ENCODE data around the gene CLBA1. TPM values are rescaled to one million over a fixed set of nuclear protein-coding genes. Genes with fewer than 3 reads are reported as not detected.

CLBA1 gene
- total RNA-seq, 1 donor from 2014 or later: 10.2 TPM

DNA sequence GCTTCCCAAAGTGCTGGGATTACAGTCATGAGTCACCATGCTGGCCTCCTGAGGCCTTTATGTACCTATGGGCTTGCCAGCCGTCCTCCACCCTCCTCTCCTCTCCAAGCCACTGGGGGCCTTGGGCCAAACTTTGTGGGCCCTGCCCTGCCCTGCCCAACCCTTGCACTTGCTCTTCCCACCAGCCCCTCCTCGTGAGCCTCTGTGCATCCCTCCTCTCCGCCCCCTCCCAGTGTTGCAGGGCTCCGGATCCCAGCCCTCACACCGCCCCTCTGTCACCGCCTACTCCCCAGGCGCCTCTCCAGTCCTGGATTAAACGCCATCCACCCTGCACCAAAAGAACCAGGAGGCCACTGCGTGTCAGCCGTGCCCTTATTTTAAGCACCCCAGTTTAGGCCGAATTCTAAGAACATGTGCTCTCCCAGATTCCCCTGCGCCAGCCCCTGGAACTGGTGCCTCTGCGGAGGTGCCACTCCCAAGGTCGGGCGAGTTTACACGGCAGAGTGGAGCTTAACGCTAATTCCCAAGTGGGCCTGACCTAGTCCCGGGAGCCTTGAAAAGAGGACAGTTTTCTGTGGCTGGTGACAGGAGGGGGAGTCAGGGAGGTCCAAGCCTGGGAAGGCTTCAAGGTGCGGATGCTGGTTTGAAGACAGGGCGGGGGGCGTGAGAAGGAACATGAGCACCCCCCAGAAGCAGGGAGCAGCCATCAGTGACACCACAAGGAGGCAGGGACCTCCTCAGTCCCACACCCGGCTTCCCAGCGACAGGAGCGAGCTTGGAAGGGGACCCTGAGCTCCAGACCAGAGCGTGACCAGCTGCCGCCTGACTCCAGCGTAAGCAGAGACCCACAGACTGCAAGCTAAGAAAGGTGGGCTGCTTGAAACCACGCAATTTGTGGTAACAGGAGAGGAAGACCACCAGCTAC, 56.5 kb downstream of the CLBA1 start:
- no peak overlapping the region for H3K4me3 Mint-ChIP-seq
- H3K36me3 Mint-ChIP-seq: no peaks in the 10 kb centered on the region
- H3K27me3 Mint-ChIP-seq (ENCODE audit: low read depth): peaks cover 20% of the 10 kb centered on the region
- H3K4me1 Mint-ChIP-seq: peaks cover 9% of the 10 kb centered on the region
- H3K27ac Mint-ChIP-seq: no peak overlapping the region
- TF ChIP-seq, protein P1, sequence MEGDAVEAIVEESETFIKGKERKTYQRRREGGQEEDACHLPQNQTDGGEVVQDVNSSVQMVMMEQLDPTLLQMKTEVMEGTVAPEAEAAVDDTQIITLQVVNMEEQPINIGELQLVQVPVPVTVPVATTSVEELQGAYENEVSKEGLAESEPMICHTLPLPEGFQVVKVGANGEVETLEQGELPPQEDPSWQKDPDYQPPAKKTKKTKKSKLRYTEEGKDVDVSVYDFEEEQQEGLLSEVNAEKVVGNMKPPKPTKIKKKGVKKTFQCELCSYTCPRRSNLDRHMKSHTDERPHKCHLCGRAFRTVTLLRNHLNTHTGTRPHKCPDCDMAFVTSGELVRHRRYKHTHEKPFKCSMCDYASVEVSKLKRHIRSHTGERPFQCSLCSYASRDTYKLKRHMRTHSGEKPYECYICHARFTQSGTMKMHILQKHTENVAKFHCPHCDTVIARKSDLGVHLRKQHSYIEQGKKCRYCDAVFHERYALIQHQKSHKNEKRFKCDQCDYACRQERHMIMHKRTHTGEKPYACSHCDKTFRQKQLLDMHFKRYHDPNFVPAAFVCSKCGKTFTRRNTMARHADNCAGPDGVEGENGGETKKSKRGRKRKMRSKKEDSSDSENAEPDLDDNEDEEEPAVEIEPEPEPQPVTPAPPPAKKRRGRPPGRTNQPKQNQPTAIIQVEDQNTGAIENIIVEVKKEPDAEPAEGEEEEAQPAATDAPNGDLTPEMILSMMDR (IDR thresholded peaks at IDR 0.05; ENCODE audit: unreplicated experiment): no peak
- DNase-seq (ENCODE audit: low spot score in 2 of 2, unreplicated experiment in 2 of 2): no peak
- no peaks in the 10 kb centered on the region for H3K9me3 Mint-ChIP-seq

DNA sequence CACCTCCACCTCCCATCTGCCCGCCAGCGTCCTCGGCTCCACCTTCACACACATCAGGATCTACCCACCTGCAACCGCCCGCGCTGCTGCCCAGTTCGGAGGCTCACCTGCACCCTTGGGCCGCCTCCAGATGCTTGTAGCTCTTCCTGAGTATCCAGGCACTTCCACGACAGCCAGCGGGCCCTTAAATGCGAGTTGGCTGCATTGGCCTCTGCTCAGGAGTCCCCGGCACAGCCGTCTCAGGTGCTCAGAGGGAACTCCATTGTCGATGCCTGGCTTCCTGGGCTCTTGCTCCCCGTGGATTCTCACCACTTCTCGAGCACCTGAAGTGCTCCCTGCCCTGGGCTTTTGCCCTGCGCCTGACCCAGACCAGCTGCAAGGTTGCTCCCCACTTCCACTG, 57.2 kb downstream of the CLBA1 start:
- Mint-ChIP-seq H3K9me3 (no peaks in the 10 kb centered on the region), H3K4me1 (peaks cover 9% of the 10 kb centered on the region), H3K4me3 (no peak overlapping the region), H3K27me3 (ENCODE audit: low read depth) (peaks cover 20% of the 10 kb centered on the region), H3K36me3 (no peaks in the 10 kb centered on the region), H3K27ac (no peak overlapping the region)
- DNase-seq (ENCODE audit: low spot score in 2 of 2, unreplicated experiment in 2 of 2): no peak
- TF ChIP-seq, protein P1 (IDR thresholded peaks at IDR 0.05; ENCODE audit: unreplicated experiment): no peak

DNA sequence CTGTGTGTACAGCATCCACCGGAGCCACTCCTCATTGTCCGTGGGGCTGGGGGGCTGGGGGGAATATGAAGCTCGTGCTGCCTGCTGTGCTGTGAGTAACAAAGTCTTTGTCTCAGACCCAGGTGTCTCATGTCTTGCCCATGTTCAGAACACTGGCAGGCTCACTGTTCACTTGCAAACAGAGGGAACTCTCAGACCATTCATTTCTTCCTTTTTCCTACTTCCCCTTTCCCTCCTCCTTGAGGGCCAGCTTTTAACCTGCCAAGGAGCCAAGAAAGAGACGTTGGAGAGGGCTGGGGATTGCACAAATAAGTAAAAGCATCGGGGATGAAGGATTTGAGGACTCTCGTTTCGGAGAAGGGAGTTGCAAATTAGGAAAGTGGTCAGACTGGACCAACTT, 58.1 kb downstream of the CLBA1 start:
- Mint-ChIP-seq H3K9me3 (no peaks in the 10 kb centered on the region), H3K36me3 (no peaks in the 10 kb centered on the region), H3K4me3 (no peak overlapping the region), H3K27me3 (ENCODE audit: low read depth) (peaks cover 20% of the 10 kb centered on the region), H3K4me1 (peaks cover 7% of the 10 kb centered on the region), H3K27ac (no peak overlapping the region)
- DNase-seq (ENCODE audit: low spot score in 2 of 2, unreplicated experiment in 2 of 2): no peak
- TF ChIP-seq, protein P1 (IDR thresholded peaks at IDR 0.05; ENCODE audit: unreplicated experiment): no peak

Other genes with a start within 250 kb of the CLBA1 start
- 68.7 to 70.9 TPM (median 70.9 TPM) in 3 replicates for gene SIVA1, start 232.6 kb upstream of the CLBA1 start, total RNA-seq
- 116 to 122 TPM (median 117 TPM) in 3 replicates for gene AKT1, start 190.0 kb upstream of the CLBA1 start, total RNA-seq
- gene ZBTB42, start 184.7 kb upstream of the CLBA1 start, total RNA-seq: 5.8 to 6.7 TPM (median 6.2 TPM) in 3 replicates
- 28.3 to 29.2 TPM (median 28.4 TPM) in 3 replicates for gene CEP170B, start 120.5 kb upstream of the CLBA1 start, total RNA-seq
- gene PLD4, start 60.9 kb upstream of the CLBA1 start, total RNA-seq: 0.58 to 0.78 TPM (median 0.75 TPM) in 3 replicates
- gene AHNAK2, start 7.4 kb upstream of the CLBA1 start, total RNA-seq: 2.4 to 2.8 TPM (median 2.6 TPM) in 3 replicates
- gene CDCA4, start 35.3 kb downstream of the CLBA1 start, total RNA-seq: 31.5 to 33.9 TPM (median 32.3 TPM) in 3 replicates
- 1.0 to 1.6 TPM (median 1.1 TPM) in 3 replicates for gene GPR132, start 79.6 kb downstream of the CLBA1 start, total RNA-seq
- 33.7 to 38.9 TPM (median 33.9 TPM) in 3 replicates for gene JAG2, start 183.0 kb downstream of the CLBA1 start, total RNA-seq
- gene NUDT14, start 195.5 kb downstream of the CLBA1 start, total RNA-seq: 68.4 to 75.0 TPM (median 71.3 TPM) in 3 replicates

All from mesothelial cell of epicardium (in vitro differentiated cells).